Testis (tissue), 2 donors: ENCODE results near the gene PIGW.

Source experiments
- POLR2A ChIP-seq: fragments of 450-650 bp; IDR thresholded peaks from one replicate; pipeline ENCODE4 v1.6.1; 2017; ENCODE audit warnings: antibody characterized with exemption, mild to moderate bottlenecking, moderate library complexity
- TF ChIP-seq, protein P1 (sequence below), 3 experiments: fragments of 450-650 bp in 2 of 3; fragments of 200-600 bp in 1 of 3; sonication (generic) in 1 of 3; IDR thresholded peaks; one replicate each; pipeline ENCODE4 v1.5.1; 2016 to 2019; ENCODE audit warnings: antibody characterized with exemption in 3 of 3, mild to moderate bottlenecking in 2 of 3, moderate library complexity in 1 of 3

DNA sequence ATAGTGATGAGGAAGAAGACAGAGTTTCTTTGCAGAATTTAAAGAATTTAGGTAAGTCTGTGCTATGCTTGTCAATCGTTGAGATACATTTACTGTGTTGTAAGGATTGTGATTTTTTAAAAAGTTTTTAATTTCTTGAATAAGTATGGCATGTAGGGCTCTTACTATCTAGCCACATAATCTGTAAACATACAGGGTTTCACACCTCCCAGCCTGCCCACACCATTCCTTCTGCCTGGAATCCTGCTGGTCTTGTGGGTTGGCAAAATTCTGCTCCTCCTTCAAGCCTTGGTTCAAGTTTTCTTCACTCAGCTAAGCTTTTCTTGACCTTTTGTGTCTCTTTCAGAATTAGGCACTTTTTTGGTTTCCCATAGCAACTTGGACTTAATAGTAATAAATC is 40.8 kb upstream of the PIGW start:
- TF ChIP-seq, protein P1, sequence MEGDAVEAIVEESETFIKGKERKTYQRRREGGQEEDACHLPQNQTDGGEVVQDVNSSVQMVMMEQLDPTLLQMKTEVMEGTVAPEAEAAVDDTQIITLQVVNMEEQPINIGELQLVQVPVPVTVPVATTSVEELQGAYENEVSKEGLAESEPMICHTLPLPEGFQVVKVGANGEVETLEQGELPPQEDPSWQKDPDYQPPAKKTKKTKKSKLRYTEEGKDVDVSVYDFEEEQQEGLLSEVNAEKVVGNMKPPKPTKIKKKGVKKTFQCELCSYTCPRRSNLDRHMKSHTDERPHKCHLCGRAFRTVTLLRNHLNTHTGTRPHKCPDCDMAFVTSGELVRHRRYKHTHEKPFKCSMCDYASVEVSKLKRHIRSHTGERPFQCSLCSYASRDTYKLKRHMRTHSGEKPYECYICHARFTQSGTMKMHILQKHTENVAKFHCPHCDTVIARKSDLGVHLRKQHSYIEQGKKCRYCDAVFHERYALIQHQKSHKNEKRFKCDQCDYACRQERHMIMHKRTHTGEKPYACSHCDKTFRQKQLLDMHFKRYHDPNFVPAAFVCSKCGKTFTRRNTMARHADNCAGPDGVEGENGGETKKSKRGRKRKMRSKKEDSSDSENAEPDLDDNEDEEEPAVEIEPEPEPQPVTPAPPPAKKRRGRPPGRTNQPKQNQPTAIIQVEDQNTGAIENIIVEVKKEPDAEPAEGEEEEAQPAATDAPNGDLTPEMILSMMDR (IDR thresholded peaks at IDR 0.05): no peak
- no peak for TF ChIP-seq POLR2A
